ENCODE data around the gene S100A9. TPM values are rescaled to one million over a fixed set of nuclear protein-coding genes. Genes with fewer than 3 reads are reported as not detected.

S100A9 gene
- total and polyA plus RNA-seq, 2 experiments from 2014 or later = not detected

DNA sequence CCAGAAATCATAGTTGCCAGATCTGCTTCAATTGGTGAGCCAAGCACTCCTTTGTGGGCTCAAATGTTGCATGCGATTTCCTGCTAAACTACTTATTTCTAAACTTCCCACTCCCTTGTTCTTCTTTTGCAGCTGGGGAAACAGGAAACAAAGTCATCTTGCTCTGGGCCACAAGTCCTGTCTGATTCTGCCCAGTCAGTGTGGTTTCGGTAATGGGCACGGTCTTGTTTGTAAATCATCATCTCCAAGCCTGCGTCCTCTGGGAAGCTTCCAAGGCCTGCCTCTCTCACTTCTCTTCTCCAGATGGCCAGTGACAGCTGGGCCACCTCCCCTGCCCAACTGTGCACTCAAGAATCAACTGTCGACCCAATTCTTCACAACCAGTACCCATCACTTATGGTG lies 28.8 kb downstream of the S100A9 start (continued):
- TF ChIP-seq JUNB (IDR thresholded peaks at IDR 0.05; ENCODE audit: unreplicated experiment) = no peak
- TF ChIP-seq STAT1 (IDR thresholded peaks at IDR 0.05; ENCODE audit: unreplicated experiment) = no peak

DNA sequence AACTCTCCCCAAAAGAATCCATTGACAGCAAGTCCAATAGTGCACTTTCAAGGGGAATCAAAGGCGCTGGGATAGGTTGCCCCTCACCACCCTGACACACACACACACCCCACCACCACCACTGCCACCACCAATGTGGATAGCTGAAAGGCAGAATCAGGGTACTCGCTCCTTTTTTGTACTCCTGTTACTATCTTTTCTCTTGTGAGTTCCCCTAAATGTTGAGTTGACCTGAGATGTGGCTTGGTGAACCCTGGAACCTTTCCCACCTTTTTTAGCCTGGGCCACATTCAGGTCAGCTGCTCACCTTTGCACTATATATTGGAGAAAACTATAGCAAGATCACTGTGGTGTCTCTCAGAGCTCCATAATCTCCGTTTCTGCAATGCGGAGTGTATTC lies 29.3 kb downstream of the S100A9 start:
- Histone ChIP-seq H3K4me1 (ENCODE audit: insufficient read depth) (no peaks in the 10 kb centered on the region), H3K36me3 (ENCODE audit: insufficient read depth) (no peaks in the 10 kb centered on the region), H3K27ac (ENCODE audit: low read depth) (no peak overlapping the region), H3K79me2 (replicated peaks; ENCODE audit: insufficient read depth) (no peaks in the 10 kb centered on the region), H3K4me2 (no peak overlapping the region), H3K27me3 (ENCODE audit: insufficient read depth) (no peaks in the 10 kb centered on the region), H3F3A (replicated peaks; ENCODE audit: low read depth) (no peaks in the 10 kb centered on the region), H3K9me2 (ENCODE audit: insufficient read depth) (peaks cover 3% of the 10 kb centered on the region; the same call in 1 of the 2 replicates), H3K4me3 (no peak overlapping the region), H4K20me1 (replicated peaks; ENCODE audit: insufficient read depth) (no peaks in the 10 kb centered on the region), H2AFZ (no peak overlapping the region)
- DNase-seq (ENCODE audit: low spot score) (no peak), ATAC-seq (no peak)
- Mint-ChIP-seq H3K9me3 (no peaks in the 10 kb centered on the region), H3K4me1 (no peaks in the 10 kb centered on the region), H3K36me3 (ENCODE audit: low read depth) (no peaks in the 10 kb centered on the region), H3K27me3 (ENCODE audit: insufficient read depth, low read depth, poor library complexity) (no peaks in the 10 kb centered on the region), H3K27ac (no peak overlapping the region), H3K4me3 (no peak overlapping the region)
- TF ChIP-seq NANOG (IDR thresholded peaks at IDR 0.05; ENCODE audit: borderline replicate concordance) (no peak), ZNF331 (CRISPR knock-in tag; IDR thresholded peaks at IDR 0.05; ENCODE audit: low read depth) (no peak), CREB1 (CRISPR knock-in tag; IDR thresholded peaks at IDR 0.05; ENCODE audit: low read depth) (no peak), ZNF114 (CRISPR knock-in tag; IDR thresholded peaks at IDR 0.05) (no peak), CTCF (conservative IDR thresholded peaks at IDR 0.05; ENCODE audit: low read depth in 2 of 2) (no peak), ETS1 (IDR thresholded peaks at IDR 0.05) (no peak), JUNB (IDR thresholded peaks at IDR 0.05; ENCODE audit: unreplicated experiment) (no peak), STAT1 (IDR thresholded peaks at IDR 0.05; ENCODE audit: unreplicated experiment) (no peak), REST (IDR thresholded peaks at IDR 0.05; ENCODE audit: unreplicated experiment) (no peak), ZNF462 (CRISPR knock-in tag; IDR thresholded peaks at IDR 0.05) (no peak), EZH2phosphoT487 (IDR thresholded peaks at IDR 0.05; ENCODE audit: unreplicated experiment) (no peak), EZH2 (IDR thresholded peaks at IDR 0.05; ENCODE audit: low read depth, unreplicated experiment) (no peak), POLR2AphosphoS5 (IDR thresholded peaks at IDR 0.05; ENCODE audit: low read depth) (no peak)
